GM20431 (cell line): ENCODE results near the gene PTP4A1.

Experiments used
- in situ Hi-C: fragments of 300-500 bp; cut with MseI, MboI; formaldehyde crosslinking; loops from one replicate; pipeline ENCODE4 v1.15.0; 2020; ENCODE audit warnings: low sequenced_read_pairs; ENCODE audit not compliant: unreplicated experiment

Gene PTP4A1

DNA sequence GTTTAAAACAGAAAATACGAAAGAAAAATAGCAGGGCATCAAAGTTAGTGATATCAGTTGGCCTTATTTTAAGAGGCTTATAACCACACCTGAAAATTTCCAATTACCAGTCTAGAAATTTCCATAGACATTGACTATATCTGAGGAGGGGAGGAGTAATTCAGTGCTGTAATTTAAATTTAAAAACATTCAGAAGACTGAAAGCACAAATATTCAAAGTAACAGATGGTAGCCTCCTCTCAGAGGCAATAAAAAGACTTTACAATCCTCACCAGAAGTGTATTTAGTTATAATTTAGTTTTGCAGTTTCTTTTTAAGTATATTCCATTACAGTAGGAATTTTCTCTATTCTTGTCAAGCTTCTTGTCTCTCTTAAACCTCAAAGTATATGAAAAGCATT lies 18.4 kb upstream of the PTP4A1 start:
- in situ Hi-C loops: loop anchor here (25.0 kb wide), 1 partner anchor 192 kb away; no protein-coding TSS in a partner anchor

DNA sequence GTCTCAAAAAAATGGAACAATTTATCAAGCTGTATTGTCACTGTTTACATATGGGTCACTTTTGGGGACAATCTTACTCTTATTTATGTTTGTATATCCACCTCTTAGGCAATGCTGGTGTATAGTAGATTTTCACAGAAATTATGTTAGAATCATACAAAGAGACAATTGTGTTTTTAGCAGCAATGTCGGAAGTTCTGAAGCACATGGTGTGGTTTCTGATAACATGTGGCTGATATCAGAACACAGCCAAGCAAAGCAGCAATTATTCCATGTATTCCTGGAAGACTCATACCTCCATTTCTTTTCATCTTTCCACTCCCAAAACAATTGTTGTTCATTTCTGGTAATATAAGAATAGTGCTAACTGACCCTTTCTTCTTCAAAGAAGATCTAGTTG lies 17.5 kb upstream of the PTP4A1 start:
- in situ Hi-C loops: loop anchor here (25.0 kb wide), 1 partner anchor 192 kb away; no protein-coding TSS in a partner anchor

DNA sequence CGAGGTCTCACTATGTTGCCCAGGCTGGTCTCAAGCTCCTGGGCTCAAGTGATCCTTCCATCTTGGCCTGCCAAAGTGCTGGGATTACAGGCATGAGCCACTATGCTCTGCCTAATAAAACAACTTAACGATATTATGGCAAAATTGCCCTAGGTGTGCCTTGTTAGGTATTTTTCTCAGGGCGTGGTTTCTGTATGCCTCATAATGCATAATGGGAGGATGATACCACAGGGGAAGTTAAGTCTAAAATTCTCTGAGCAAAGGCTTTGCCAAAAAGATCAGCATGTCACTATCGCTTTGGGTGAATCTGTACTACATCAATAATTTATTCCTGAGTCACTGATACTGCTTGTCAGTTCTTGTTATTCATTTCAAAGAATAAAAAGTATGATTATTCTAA lies 15.9 kb upstream of the PTP4A1 start:
- in situ Hi-C loops: loop anchor here (25.0 kb wide), 1 partner anchor 194 kb away; no protein-coding TSS in a partner anchor

DNA sequence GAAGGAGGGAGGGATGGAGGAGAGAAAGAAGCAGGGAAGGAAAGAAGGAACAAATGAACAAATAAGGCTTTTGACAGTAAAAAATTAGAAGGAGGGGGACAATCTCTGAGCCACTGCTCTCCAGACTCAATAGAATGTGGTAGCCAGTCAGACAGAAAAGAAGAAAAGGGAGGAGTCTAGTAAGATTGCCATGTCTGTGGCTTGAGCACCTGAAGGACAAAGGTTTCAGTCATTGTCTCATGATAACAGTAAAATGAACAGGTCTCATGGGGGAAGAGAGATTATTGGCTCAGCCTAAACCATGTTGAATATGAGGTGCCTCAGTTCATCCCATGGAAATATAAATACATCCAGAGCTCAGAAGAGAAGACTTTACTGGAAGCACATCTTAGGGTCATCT lies 14.0 kb upstream of the PTP4A1 start:
- in situ Hi-C loops: loop anchor here (25.0 kb wide), 1 partner anchor 196 kb away; no protein-coding TSS in a partner anchor

DNA sequence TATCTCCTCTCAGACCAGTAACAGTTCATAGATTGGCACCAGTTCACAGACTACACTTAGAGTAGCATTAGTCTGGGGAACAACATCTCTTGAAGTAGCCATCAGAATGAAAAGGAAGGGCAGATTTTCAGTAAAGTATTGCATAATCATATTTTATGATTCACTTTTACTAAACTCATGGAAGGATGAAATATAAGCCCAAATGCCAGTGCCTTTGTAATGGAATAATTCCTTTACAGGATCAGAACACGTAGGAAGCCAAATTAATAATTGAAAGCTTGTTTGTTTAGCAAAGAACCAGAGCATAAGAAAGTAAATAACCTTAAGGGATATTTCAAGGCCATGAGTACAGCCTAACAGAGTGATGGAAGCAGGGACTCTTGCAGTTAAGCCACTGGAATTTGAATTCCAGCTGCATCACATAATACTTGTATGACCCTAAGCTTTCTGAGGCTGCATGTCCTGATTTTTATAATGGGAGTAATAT lies 11.4 kb upstream of the PTP4A1 start:
- in situ Hi-C loops: loop anchor here (25.0 kb wide), 1 partner anchor 199 kb away; no protein-coding TSS in a partner anchor

DNA sequence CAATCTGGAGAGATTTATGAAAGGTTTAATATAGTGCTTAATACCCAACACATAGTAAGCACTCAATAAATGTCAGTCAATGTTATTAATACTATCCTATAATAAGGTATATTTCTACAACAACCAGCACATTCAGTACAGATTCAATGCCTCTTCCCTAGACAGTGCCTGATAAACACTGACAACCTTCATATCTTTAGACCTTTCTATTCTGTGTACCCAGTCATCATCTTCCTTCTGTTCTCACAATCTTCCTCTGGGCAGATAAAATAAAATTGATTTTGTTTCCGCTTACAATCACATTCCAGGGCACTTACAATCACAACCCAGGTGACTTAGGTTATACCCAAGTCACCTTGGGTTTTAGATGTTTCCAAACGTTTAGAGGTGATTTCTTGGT lies 11.0 kb upstream of the PTP4A1 start:
- in situ Hi-C loops: loop anchor here (25.0 kb wide), 1 partner anchor 199 kb away; no protein-coding TSS in a partner anchor

DNA sequence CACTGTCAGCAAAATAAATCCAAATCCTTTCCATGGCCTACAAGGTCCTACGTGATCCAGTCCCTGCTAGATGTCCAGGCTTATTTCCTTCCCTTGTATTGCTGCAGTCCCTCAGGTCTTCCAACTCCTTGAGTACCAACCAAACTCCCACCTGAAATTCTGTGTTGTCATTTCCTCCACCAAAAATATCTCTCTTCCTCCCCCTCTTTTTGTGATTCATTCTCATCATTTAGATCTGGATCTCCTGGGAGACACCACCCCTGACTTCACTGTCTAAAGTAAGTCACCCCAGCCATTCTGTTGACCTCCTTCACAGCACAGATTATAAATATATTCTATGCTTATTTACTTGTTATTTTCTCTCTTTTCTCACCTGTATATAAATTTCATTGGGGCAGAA lies 9.0 kb upstream of the PTP4A1 start:
- in situ Hi-C loops: loop anchor here (25.0 kb wide), 1 partner anchor 201 kb away; no protein-coding TSS in a partner anchor

DNA sequence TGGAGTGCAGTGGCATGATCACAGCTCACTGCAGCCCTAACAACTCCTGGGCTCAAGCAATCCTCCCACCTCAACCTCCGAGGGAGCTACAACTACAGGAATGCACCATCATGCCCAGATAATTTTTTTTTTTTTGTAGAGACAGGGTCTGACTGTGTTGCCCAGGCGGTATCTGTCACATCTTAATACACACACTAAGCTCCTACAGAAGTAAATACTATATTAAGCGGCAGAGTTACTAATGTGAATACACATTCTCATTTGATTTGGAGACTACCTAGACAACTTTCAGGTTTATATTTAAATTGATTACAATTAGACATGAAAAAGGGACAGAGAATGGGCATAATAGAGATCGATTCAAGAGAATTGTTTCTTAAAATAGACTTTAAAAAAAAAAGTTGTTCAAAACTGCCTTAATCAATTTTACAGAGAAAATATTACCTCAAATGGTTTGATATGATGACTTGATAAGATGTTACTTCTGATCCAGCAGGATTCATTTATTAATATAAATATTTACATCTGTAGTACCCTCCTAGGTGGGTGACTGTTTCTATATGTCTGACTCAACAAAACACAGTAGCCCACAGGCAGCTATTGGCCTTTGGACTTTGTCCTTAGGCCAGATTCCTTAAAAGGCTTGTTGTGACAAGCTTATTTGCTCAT lies 7.1 kb upstream of the PTP4A1 start:
- in situ Hi-C loops: loop anchor here (25.0 kb wide), 1 partner anchor 203 kb away; no protein-coding TSS in a partner anchor

DNA sequence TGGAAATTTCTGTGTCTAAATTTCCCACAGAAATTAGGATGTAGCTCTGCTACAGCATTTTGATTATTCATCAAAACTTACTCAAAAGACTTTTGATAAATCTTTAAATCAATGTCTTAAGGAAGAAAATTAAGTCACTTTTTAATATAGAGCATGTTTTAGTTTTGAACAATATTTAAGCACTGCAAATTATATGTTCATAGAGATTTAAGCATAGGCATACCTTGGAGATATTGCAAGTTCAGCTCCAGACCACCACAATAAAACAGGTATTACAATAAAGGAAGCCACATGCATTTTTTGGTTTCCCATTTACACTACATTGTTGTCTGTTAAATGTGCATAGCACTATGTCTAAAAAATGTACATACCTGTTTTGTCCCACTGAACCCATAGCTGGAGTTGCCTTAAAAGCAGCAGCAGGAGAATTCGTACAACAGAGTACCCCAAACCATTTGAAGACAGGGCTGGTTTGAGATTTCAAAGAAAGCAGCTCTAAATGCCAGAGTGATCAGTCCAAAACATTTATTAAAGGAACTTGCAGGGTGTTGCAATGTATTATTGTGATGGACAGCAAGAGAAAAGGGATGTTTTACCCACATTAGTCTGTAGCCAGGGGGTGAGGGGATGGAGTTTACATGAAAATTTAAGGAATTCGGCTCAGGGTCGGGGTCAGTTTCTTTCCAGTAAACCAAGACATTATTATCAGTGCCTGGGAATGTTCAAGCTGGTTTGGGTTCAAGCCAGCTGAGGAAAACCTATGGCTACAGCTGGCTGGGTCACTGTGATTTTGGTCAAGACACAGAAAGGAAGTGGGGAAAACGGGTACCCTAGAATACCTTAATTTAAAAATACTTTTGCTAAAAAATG lies 6.3 kb upstream of the PTP4A1 start:
- in situ Hi-C loops: loop anchor here (25.0 kb wide), 1 partner anchor 204 kb away; no protein-coding TSS in a partner anchor

DNA sequence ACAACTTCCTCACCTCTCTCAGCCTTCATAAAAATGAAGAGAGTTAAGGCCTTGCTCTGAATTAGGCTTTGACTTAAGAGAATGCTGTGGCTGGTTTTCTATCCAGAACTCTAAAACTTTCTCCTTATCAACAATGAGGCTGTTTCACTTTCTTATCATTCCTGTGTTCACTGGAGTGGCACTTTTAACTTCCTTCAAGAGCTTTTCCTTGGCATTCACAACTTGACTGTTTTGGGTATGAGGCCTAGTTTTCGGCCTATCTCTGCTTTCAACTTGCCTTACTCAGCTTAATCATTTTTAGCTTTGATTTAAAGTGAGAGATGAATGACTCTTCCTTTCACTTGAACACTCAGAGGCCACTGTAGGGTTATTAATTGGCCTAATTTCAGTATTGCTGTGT lies 4.3 kb upstream of the PTP4A1 start:
- in situ Hi-C loops: loop anchor here (25.0 kb wide), 1 partner anchor 206 kb away; no protein-coding TSS in a partner anchor

DNA sequence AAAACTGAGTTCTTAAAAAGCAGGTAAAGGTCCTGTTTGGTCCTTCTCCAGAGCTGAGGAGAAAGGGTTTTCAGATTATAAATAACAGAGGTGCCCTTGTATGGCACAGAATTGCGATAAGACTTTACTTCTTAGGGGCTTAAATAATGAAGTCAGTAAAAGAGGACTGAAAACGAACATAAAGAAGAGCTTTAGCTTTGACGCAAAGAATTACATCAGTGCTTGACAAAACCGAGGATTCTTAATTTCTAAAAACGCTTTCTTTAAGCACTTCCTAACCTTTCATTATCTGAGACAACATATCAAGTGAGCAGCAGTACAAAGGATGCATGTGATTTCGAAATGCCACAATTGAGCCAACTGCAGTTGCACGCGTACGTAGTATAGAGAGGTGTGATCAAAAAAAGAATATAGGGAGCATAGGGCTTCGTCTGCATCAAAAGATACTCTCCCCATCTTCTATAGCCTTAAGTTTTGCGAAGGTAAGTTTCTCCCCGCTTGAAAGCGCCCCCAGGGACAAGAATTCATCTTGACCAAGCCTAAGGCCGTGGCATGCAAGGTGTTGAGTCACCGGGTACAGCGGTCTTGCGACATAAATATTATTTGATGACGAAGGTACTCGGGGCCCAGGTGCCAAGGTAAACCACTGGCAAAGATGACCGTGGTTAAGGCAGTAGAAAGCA lies 778 bp upstream of the PTP4A1 start:
- in situ Hi-C loops: loop anchor here (25.0 kb wide), 1 partner anchor 209 kb away; no protein-coding TSS in a partner anchor

DNA sequence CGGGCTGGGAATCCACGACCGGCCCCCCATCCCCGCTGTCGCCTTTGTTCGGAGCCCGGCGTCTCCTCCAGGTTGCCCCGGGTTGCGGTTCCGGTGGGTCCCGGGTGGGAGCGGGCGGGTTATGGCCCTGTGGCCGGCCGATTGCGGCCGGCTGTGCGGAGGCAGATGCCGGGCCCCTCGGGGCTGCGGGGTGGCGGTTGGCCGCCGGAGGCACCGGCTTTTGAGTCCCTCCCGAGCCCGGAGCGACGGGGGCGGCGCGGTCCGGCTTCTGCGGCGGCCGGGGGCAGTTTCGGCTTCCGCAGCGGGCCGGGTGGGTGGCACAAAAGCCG lies 431 bp downstream of the PTP4A1 start:
- in situ Hi-C loops: loop anchor here (25.0 kb wide), 1 partner anchor 210 kb away; no protein-coding TSS in a partner anchor

DNA sequence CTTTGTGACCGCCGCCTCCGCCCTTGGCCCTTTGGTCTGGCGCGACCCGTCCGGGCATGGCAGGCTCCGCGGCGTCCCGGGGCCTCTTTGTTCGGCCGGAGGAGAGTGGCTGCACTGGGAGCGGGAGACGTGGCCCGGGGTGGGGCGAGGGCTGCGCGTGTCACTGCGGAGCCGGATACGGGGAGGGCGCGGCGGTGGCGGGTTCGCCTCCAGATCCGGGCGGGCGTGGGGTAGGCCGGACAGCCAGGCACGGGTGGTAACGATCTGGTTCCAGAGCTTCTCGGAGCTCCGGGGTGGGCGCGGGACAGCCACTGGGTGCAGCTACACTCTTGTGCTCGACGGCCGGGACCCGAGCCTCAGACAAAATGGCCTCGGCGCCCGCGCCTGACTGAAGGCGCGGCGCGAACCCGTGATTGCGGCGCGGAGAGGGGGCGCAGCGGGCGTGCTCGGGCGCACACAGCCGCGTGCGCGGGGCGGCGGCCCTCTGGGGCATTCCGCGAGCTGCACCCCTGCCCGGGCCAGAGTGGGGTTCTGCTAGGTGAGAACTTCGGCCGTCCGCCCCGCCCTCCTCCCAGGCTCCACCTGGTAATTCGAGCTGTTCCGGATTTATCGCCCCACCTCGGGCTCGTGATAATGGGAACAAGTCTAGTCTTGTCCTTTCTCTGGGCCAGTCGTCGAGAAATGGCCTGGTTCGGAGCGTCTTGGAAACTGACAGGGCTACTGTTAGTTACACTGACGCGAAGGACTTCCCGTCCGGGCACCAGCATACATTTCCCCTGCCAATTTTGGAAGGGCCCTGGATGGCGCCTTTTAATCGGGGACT lies 1.0 kb downstream of the PTP4A1 start:
- in situ Hi-C loops: loop anchor here (25.0 kb wide), 1 partner anchor 211 kb away; no protein-coding TSS in a partner anchor

DNA sequence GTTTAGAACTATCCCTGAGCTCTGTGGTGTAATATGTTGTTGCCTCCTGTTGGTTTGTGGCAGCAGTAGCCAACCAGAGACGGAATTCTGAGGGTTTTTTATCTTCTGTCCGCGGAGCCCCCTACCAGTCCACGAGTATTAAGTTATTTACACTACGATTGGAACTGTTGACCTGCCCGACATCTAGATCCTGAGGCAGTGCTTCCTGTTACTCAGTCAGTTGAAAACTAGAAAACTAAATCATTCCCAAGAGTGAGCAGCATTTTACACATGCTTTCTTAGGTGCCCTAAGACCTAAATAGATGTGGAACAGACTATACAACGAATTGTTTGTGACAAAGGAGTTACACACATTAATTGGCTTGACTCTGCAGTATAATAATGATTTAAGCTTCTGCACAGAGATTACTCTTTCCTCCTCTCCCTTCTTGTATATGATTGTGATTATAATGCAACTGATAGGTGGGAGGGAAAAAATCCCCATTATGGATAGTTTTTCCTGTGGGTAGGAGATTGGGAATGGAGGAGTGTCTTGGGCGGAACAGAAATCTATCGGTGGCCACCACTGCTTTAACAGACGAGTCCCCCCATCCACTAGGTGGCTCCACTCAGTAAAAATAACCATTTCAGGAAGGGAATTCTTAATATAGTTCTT lies 1.7 kb downstream of the PTP4A1 start:
- in situ Hi-C loops: loop anchor here (25.0 kb wide), 1 partner anchor 212 kb away; no protein-coding TSS in a partner anchor

DNA sequence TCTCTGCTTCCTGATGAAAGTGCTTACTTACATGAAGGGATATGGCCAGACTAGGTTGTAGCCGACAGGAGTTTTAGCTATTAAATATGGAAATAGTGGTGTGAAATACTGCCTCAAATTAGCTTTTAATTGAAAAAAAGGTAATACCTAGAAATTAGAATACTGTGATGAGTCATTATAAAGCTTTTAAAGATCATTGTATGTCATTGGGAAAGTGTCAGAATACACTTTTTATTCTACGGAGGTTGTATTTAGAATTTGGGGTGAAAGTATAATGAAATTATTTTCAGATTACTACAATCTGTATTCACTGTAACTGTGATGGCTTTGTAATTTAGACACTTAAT lies 2.2 kb downstream of the PTP4A1 start:
- in situ Hi-C loops: loop anchor here (25.0 kb wide), 1 partner anchor 212 kb away; no protein-coding TSS in a partner anchor

DNA sequence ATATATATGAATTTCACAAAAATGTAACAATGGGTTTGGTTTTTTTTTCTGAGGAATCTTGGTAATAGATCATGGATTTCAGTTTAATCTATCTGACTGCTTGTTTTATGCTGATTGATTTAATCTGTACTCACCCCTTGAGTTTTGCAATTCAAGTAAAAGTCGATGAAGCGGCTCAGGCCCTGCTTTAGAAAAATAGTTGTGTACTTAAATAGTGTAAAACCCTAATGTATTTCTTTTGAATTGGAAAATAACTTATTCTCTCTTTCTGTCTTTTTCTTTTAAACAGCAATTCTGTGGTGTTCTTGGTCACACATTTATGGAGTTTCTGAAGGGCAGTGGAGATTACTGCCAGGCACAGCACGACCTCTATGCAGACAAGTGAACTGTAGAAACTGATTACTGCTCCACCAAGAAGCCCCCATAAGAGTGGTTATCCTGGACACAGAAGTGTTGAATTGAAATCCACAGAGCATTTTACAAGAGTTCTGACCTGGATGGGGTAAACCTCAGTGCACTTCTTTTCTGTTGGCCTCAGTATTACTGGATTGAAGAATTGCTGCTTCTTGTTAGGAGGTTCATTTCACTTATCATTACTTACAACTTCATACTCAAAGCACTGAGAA lies 4.0 kb downstream of the PTP4A1 start:
- in situ Hi-C loops: no loop called here

DNA sequence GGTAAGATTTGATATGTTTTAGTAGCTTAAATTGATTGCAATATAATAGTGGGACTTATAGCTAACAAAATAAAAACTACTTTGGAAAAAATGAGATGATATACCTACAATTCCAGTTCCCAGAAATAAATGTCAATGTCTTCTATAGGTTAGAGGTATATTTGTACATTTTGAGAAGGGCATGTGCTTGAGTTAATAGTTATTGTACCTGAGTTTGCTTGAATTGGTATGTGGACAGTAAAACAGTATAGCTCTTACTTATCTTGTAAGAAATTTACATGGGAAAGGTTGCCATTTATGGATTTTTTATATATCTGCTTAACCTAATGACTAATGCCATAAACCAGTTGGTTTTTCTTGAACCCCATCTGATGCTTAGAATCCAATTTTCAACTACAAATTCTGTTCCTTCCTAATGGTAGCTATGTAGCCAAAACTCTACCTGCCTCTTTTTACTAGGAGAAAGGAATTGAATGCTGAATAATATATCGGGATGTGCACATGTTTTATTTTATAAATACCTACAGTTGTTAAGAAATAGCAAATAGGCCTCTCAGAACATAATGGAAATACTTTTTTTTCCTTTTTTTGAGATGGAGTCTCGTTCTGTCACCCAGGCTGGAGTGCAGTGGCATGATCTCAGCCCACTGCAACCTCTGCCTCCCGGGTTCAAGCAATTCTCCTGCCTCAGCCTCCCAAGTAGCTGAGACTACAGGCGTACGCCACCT lies 4.9 kb downstream of the PTP4A1 start:
- in situ Hi-C loops: no loop called here

DNA sequence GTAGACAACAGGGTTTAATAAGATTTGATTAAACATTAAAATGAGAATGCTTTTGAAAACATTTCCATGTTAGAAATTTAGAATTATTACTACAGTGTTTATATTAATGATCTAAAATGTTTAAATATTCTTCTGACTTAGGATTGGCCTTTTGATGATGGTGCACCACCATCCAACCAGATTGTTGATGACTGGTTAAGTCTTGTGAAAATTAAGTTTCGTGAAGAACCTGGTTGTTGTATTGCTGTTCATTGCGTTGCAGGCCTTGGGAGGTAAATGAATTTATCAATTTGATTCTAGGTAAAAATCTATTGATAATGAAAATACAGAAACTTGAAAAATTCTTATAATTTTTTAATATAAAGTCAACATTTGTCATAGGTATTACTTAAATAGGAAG lies 6.5 kb downstream of the PTP4A1 start:
- in situ Hi-C loops: no loop called here
